CD4-positive, CD25-positive, alpha-beta regulatory T cell (primary cell): ENCODE data around the gene HACD1. TPM values are rescaled to one million over a fixed set of nuclear protein-coding genes. Genes with fewer than 3 reads are reported as not detected.

Experiments used
- ATAC-seq, 2 donors: fragments of 150-1000 bp; cut with Tn5 transposase; one replicate each; pipeline ENCODE4 v1.10.0; 2021; ENCODE audit warnings: low read depth in 2 of 2, moderate number of reproducible peaks in 2 of 2, moderate library complexity in 1 of 2
- DNase-seq, 3 donors: peaks; one replicate each; pipeline versions ENCODE4 v3.0.0 to v3.0.0-alpha.2; 2012 to 2022; ENCODE audit warnings: mixed read lengths in 1 of 3
- H3K27ac ChIP-seq: one replicate; pipeline ENCODE4 v1.7.0; 2013; ENCODE audit warnings: mild to moderate bottlenecking, low read length; ENCODE audit not compliant: insufficient read depth, poor library complexity, severe bottlenecking
- H3K27me3 ChIP-seq: one replicate; pipeline ENCODE4 v1.7.0; 2013; ENCODE audit warnings: low read length; ENCODE audit not compliant: control insufficient read depth, insufficient read depth
- H3K36me3 ChIP-seq: one replicate; pipeline ENCODE4 v1.7.0; 2013; ENCODE audit warnings: mild to moderate bottlenecking, low read length, moderate library complexity; ENCODE audit not compliant: control insufficient read depth, insufficient read depth
- H3K4me1 ChIP-seq: 2 replicates; pipeline ENCODE4 v1.7.0; 2013; ENCODE audit warnings: mild to moderate bottlenecking, low read length; ENCODE audit not compliant: insufficient read depth, control insufficient read depth, poor library complexity, severe bottlenecking
- H3K4me3 ChIP-seq: one replicate; pipeline ENCODE4 v1.7.0; 2013; ENCODE audit warnings: low read depth, mild to moderate bottlenecking, low read length, moderate library complexity
- H3K9me3 ChIP-seq, 2 experiments: 1 replicate in 1 of 2; 2 replicates in 1 of 2; pipeline ENCODE4 v1.7.0; 2013; ENCODE audit warnings: low read length in 2 of 2, mild to moderate bottlenecking in 1 of 2, moderate library complexity in 1 of 2; ENCODE audit not compliant: control insufficient read depth in 2 of 2
- H3K27ac Mint-ChIP-seq, 3 donors: one replicate each; pipeline ENCODE4 v1.8.0; 2020 to 2022; ENCODE audit warnings: mild to moderate bottlenecking in 3 of 3, mixed read lengths in 3 of 3, moderate library complexity in 2 of 3
- H3K27me3 Mint-ChIP-seq: one replicate; pipeline ENCODE4 v1.8.0; 2022; ENCODE audit warnings: mild to moderate bottlenecking, mixed read lengths
- H3K36me3 Mint-ChIP-seq: one replicate; pipeline ENCODE4 v1.8.0; 2020; ENCODE audit warnings: mixed read lengths
- H3K4me1 Mint-ChIP-seq, 4 donors: one replicate each; pipeline ENCODE4 v1.8.0; 2020 to 2022; ENCODE audit warnings: mixed read lengths in 4 of 4, mild to moderate bottlenecking in 1 of 4
- H3K4me3 Mint-ChIP-seq, 4 donors: one replicate each; pipeline ENCODE4 v1.8.0; 2020 to 2022; ENCODE audit warnings: mild to moderate bottlenecking in 4 of 4, mixed read lengths in 4 of 4, moderate library complexity in 3 of 4
- H3K9me3 Mint-ChIP-seq, 7 donors: one replicate each; pipeline ENCODE4 v1.8.0; 2020 to 2022; ENCODE audit warnings: mixed read lengths in 7 of 7, mild to moderate bottlenecking in 3 of 7, moderate library complexity in 2 of 7
- polyA plus RNA-seq, 4 donors: library from polyadenylated mRNA; unstranded; fragments of 300-500 nt; fragmentation: Illumina TruSeq; gene quantifications; one replicate each; pipeline ENCODE4 v1.2.3, GENCODE V29; 2021
- total RNA-seq: library from RNA; stranded (reverse); gene quantifications from one replicate; pipeline ENCODE4 v1.2.3, GENCODE V29; 2022

The HACD1 gene
- total RNA-seq (22.0 TPM), polyA plus RNA-seq (10 to 100 TPM; 28.4 to 65.8 (median 47.0) TPM)

GRCh38 chr10:17617031-17617911, at the start of gene HACD1:
Gene HACD1 (minus strand): TSS chr10:17617374. CDS start chr10:17617339, 35 bp downstream.
- Mint-ChIP-seq H3K4me1 (peaks cover 13 to 31% (median 18%) of the 10 kb centered on the region in 4 donors), H3K9me3 (no peaks in the 10 kb centered on the region), H3K27me3 (peaks cover 9% of the 10 kb centered on the region), H3K4me3 (peak within 1 kb of the TSS; percentile 90 to 94 (median 94)), H3K36me3 (no peaks in the 10 kb centered on the region), H3K27ac (peak within 1 kb of the TSS; percentile 72 to 83 (median 78))
- no peaks in the 10 kb centered on the region for H3K9me3 ChIP-seq
- H3K27ac ChIP-seq: peak within 1 kb of the TSS; percentile 41
- DNase-seq: peak; percentile 62 to 70 (median 69)
- peaks cover 10% of the 10 kb centered on the region for H3K4me1 ChIP-seq
- H3K4me3 ChIP-seq: peak within 1 kb of the TSS; percentile 86
- H3K36me3 ChIP-seq: peaks cover 3% of the 10 kb centered on the region
- ATAC-seq: peak; percentile 65 to 77
- H3K27me3 ChIP-seq: no peaks in the 10 kb centered on the region

- H3K27ac ChIP-seq: peak overlapping the region; percentile 97
- H3K4me3 ChIP-seq: peak overlapping the region; percentile 88
- no peaks in the 10 kb centered on the region for H3K9me3 ChIP-seq
- peaks cover 97% of the 10 kb centered on the region for H3K4me1 ChIP-seq
- peaks cover 67 to 90% (median 77%) of the 10 kb centered on the region in 4 donors for H3K4me1 Mint-ChIP-seq
- no peaks in the 10 kb centered on the region for H3K27me3 ChIP-seq
- H3K36me3 ChIP-seq: peaks cover 14% of the 10 kb centered on the region
- DNase-seq: no peak
- peaks cover 36% of the 10 kb centered on the region for H3K36me3 Mint-ChIP-seq
- peak; percentile 32 for ATAC-seq
- peak overlapping the region; percentile 72 to 89 (median 89) for H3K27ac Mint-ChIP-seq
- H3K27me3 Mint-ChIP-seq: no peaks in the 10 kb centered on the region
- H3K4me3 Mint-ChIP-seq: peak overlapping the region; percentile 80 to 98 (median 92)
- peaks cover 0 to 2% (median 0%) of the 10 kb centered on the region in 7 donors for H3K9me3 Mint-ChIP-seq
These were observed 48.6 kb upstream of the HACD1 start for GRCh38 chr10:17665747-17666146.

GRCh38 chr10:17663450-17663849, 46.3 kb upstream of the HACD1 start:
- DNase-seq: no peak
- H3K4me1 ChIP-seq: peaks cover 94% of the 10 kb centered on the region
- no peaks in the 10 kb centered on the region for H3K9me3 ChIP-seq
- H3K27ac ChIP-seq: peak overlapping the region; percentile 97
- H3K36me3 ChIP-seq: peaks cover 14% of the 10 kb centered on the region
- peaks cover 41% of the 10 kb centered on the region for H3K36me3 Mint-ChIP-seq
- peak overlapping the region; percentile 72 to 94 (median 94) for H3K27ac Mint-ChIP-seq
- peaks cover 0 to 2% (median 0%) of the 10 kb centered on the region in 7 donors for H3K9me3 Mint-ChIP-seq
- H3K4me1 Mint-ChIP-seq: peaks cover 52 to 88% (median 65%) of the 10 kb centered on the region in 4 donors
- no peaks in the 10 kb centered on the region for H3K27me3 Mint-ChIP-seq
- peak overlapping the region; percentile 81 to 95 (median 86) for H3K4me3 Mint-ChIP-seq
- no peak for ATAC-seq
- H3K4me3 ChIP-seq: peak overlapping the region; percentile 88
- no peaks in the 10 kb centered on the region for H3K27me3 ChIP-seq

- no peaks in the 10 kb centered on the region for H3K9me3 ChIP-seq
- Mint-ChIP-seq H3K4me1 (peaks cover 52 to 88% (median 64%) of the 10 kb centered on the region in 4 donors), H3K36me3 (peaks cover 43% of the 10 kb centered on the region), H3K9me3 (peaks cover 0 to 2% (median 0%) of the 10 kb centered on the region in 7 donors), H3K4me3 (peak overlapping the region; percentile 71 to 87 (median 82)), H3K27me3 (no peaks in the 10 kb centered on the region), H3K27ac (peak overlapping the region; percentile 72 to 89 (median 88))
- H3K27me3 ChIP-seq: no peaks in the 10 kb centered on the region
- H3K36me3 ChIP-seq: peaks cover 14% of the 10 kb centered on the region
- H3K4me1 ChIP-seq: peaks cover 90% of the 10 kb centered on the region
- peak overlapping the region; percentile 97 for H3K27ac ChIP-seq
- peak in 2 of 3 donors; percentile 38 to 55 for DNase-seq
- ATAC-seq: peak in 1 of 2 donors; percentile 38
- H3K4me3 ChIP-seq: peak overlapping the region; percentile 88
These were observed 45.3 kb upstream of the HACD1 start for GRCh38 chr10:17662193-17663138.

GRCh38 chr10:17661510-17661909, 44.3 kb upstream of the HACD1 start:
- Mint-ChIP-seq H3K4me3 (peak overlapping the region; percentile 71 to 87 (median 82)), H3K9me3 (peaks cover 0 to 2% (median 0%) of the 10 kb centered on the region in 7 donors), H3K4me1 (peaks cover 50 to 88% (median 65%) of the 10 kb centered on the region in 4 donors), H3K27me3 (no peaks in the 10 kb centered on the region), H3K36me3 (peaks cover 46% of the 10 kb centered on the region), H3K27ac (peak overlapping the region; percentile 72 to 89 (median 88))
- H3K27me3 ChIP-seq: no peaks in the 10 kb centered on the region
- ATAC-seq (no peak), DNase-seq (no peak)
- peak overlapping the region; percentile 97 for H3K27ac ChIP-seq
- H3K9me3 ChIP-seq: no peaks in the 10 kb centered on the region
- peak overlapping the region; percentile 88 for H3K4me3 ChIP-seq
- H3K4me1 ChIP-seq: peaks cover 89% of the 10 kb centered on the region
- H3K36me3 ChIP-seq: peaks cover 10% of the 10 kb centered on the region

- peak overlapping the region; percentile 72 to 89 (median 74) for H3K27ac Mint-ChIP-seq
- peaks cover 51 to 87% (median 67%) of the 10 kb centered on the region in 4 donors for H3K4me1 Mint-ChIP-seq
- Histone ChIP-seq H3K4me1 (peaks cover 88% of the 10 kb centered on the region), H3K36me3 (peaks cover 10% of the 10 kb centered on the region), H3K9me3 (no peaks in the 10 kb centered on the region), H3K4me3 (peak overlapping the region; percentile 88), H3K27ac (peak overlapping the region; percentile 97), H3K27me3 (no peaks in the 10 kb centered on the region)
- peaks cover 49% of the 10 kb centered on the region for H3K36me3 Mint-ChIP-seq
- peak overlapping the region; percentile 71 to 87 (median 82) for H3K4me3 Mint-ChIP-seq
- ATAC-seq (no peak), DNase-seq (no peak)
- H3K9me3 Mint-ChIP-seq: peaks cover 0 to 2% (median 0%) of the 10 kb centered on the region in 7 donors
- no peaks in the 10 kb centered on the region for H3K27me3 Mint-ChIP-seq
These were observed 43.7 kb upstream of the HACD1 start for GRCh38 chr10:17660921-17661320.

- Mint-ChIP-seq H3K4me3 (peak overlapping the region; percentile 75 to 81 (median 76)), H3K27me3 (no peaks in the 10 kb centered on the region), H3K36me3 (peaks cover 51% of the 10 kb centered on the region), H3K27ac (peak overlapping the region; percentile 79 to 86 (median 86)), H3K9me3 (peaks cover 0 to 2% (median 0%) of the 10 kb centered on the region in 7 donors), H3K4me1 (peaks cover 61 to 90% (median 71%) of the 10 kb centered on the region in 4 donors)
- Histone ChIP-seq H3K27ac (peak overlapping the region; percentile 97), H3K4me1 (peaks cover 82% of the 10 kb centered on the region), H3K9me3 (no peaks in the 10 kb centered on the region), H3K27me3 (no peaks in the 10 kb centered on the region), H3K36me3 (peaks cover 10% of the 10 kb centered on the region), H3K4me3 (peak overlapping the region; percentile 88)
- ATAC-seq (no peak), DNase-seq (no peak)
These were observed 42.2 kb upstream of the HACD1 start for GRCh38 chr10:17659365-17659764.
